Right lung (tissue), 5 donors: ENCODE measurements around the gene SLC35F3. TPM values are rescaled to one million over a fixed set of nuclear protein-coding genes. Genes with fewer than 3 reads are reported as not detected.
"Not testable (repeated sequence)": the region's sequence is repeated elsewhere in the genome, so short reads cannot be mapped to it uniquely, and the experiment has no call there.

Experiments
- DNase-seq, 2 donors: peaks; one replicate each; pipeline ENCODE4 v3.0.0-alpha.2; 2013
- polyA plus RNA-seq, 5 donors: library from polyadenylated mRNA; unstranded; fragments of 120-200 nt; gene quantifications; one replicate each; pipeline versions ENCODE4 v1.2.1 to v1.2.3, GENCODE V29; 2013; ENCODE audit warnings: inconsistent platforms in 1 of 5, low replicate concordance in 1 of 5; ENCODE audit not compliant: insufficient read length in 5 of 5, insufficient read depth in 1 of 5

Gene SLC35F3
- polyA plus RNA-seq, 5 donors = 0.97 to 1.9 (median 1.8) TPM

- no peak for DNase-seq
Observed at GRCh38 chr1:234103198-234103597, 198.7 kb downstream of the SLC35F3 start.

- no peak for DNase-seq
Observed at GRCh38 chr1:234106032-234106431, 201.6 kb downstream of the SLC35F3 start.

GRCh38 chr1:234107416-234108021 lies 203.0 kb downstream of the SLC35F3 start:
- DNase-seq = no peak

GRCh38 chr1:234108921-234109320 lies 204.4 kb downstream of the SLC35F3 start:
- DNase-seq = no peak

GRCh38 chr1:234109840-234110239 lies 205.4 kb downstream of the SLC35F3 start:
- DNase-seq = no peak

- no peak for DNase-seq
Observed at GRCh38 chr1:234111458-234112142, 207.1 kb downstream of the SLC35F3 start.

GRCh38 chr1:234114648-234115307 lies 210.3 kb downstream of the SLC35F3 start:
- peak in 1 of 2 donors; percentile 55 for DNase-seq

- DNase-seq = no peak
Observed at GRCh38 chr1:234118911-234119310, 214.4 kb downstream of the SLC35F3 start.

GRCh38 chr1:234119431-234119830 lies 215.0 kb downstream of the SLC35F3 start:
- no peak for DNase-seq

- no peak for DNase-seq
Observed at GRCh38 chr1:234120327-234120944, 216.0 kb downstream of the SLC35F3 start.

- DNase-seq = not testable (repeated sequence)
Observed at GRCh38 chr1:234121659-234122058, 217.2 kb downstream of the SLC35F3 start.

GRCh38 chr1:234122571-234122970 lies 218.1 kb downstream of the SLC35F3 start:
- DNase-seq = not testable (repeated sequence)

- no peak for DNase-seq
Observed at GRCh38 chr1:234123867-234124266, 219.4 kb downstream of the SLC35F3 start.

GRCh38 chr1:234125283-234125682 lies 220.8 kb downstream of the SLC35F3 start:
- no peak for DNase-seq

GRCh38 chr1:234125714-234126113 lies 221.2 kb downstream of the SLC35F3 start:
- no peak for DNase-seq

- DNase-seq = no peak
Observed at GRCh38 chr1:234127026-234127671, 222.7 kb downstream of the SLC35F3 start.

GRCh38 chr1:234132795-234133194 lies 228.3 kb downstream of the SLC35F3 start:
- no peak for DNase-seq

GRCh38 chr1:234134878-234135277 lies 230.4 kb downstream of the SLC35F3 start:
- DNase-seq = no peak

GRCh38 chr1:234135501-234135900 lies 231.0 kb downstream of the SLC35F3 start:
- DNase-seq = no peak

GRCh38 chr1:234136073-234136472 lies 231.6 kb downstream of the SLC35F3 start:
- no peak for DNase-seq

- DNase-seq = no peak
Observed at GRCh38 chr1:234139966-234140365, 235.5 kb downstream of the SLC35F3 start.

- DNase-seq = no peak
Observed at GRCh38 chr1:234140388-234140787, 235.9 kb downstream of the SLC35F3 start.
